ENCODE measurements around the gene CENATAC.
"Not testable (repeated sequence)": the region's sequence is repeated elsewhere in the genome, so short reads cannot be mapped to it uniquely, and the experiment has no call there.

The CENATAC gene

DNA sequence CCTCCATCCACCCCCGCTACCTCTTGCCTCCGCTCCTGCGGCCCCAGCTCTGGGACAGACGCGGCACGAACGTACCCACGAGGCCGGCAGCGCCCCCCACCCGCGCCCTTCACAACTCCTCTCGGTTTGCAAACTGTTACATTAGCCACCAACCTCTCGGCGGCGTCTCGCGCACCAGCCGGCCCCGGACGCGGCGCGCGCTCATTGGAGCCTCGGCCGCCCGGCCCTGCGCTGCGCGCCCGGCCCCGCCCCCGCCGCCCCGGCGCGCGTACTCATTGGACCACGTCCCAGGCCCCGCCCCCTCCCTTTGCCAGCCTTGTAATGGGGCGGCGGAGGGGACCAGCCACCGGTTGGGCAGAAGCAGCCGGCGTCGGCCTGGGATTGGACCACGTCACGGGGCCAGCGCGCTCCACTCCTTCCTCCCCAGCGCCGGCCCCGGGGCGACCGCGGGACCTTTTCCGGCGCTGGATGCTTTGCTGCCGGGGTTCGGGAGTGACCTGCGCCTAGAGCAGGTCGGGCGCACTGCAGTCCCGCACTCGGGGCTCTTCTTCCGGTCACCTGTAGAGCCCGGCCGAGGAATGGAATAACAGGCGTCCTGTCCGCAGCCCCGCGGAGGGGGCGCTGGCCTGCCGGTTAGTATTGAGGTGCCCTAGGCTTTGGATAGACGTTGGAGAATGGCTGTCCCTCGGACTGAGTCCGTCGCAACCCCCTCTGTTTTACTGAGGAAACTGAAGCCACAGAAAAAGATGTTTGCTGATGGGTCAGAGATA, 59.2 kb downstream of the CENATAC start, which contains the start of gene HYOU1:
Gene HYOU1 (minus strand): TSS at position 206 of the 770 bp plus-strand sequence. CDS start 1,045 bp downstream, outside the sequence.
- peak; percentile 100 for DNase-seq

- not testable (repeated sequence) for DNase-seq
These were observed 61.2 kb downstream of the CENATAC start for GRCh38 chr11:119059128-119059527.

- no peak for DNase-seq
These were observed 63.3 kb downstream of the CENATAC start for GRCh38 chr11:119061256-119061655.

- DNase-seq, result no peak
These were observed 64.8 kb downstream of the CENATAC start for GRCh38 chr11:119062779-119063178.

- DNase-seq, result peak; percentile 80
These were observed 67.4 kb downstream of the CENATAC start for GRCh38 chr11:119065369-119065768.

Measured in GF-D8 (cell line).